GM23338 (cell line): Measurements from ENCODE around the gene BCAM.

ENCODE experiments used
- CREB1 ChIP-seq: fragments of 250-450 bp; sonication (Bioruptor Pico); IDR thresholded peaks from 2 replicates; pipeline ENCODE4 v1.5.0; 2020; ENCODE audit warnings: low read depth, mild to moderate bottlenecking, moderate library complexity
- CTCF ChIP-seq, 2 experiments: fragments of 200-600 bp in 1 of 2; sonication (generic) in 1 of 2; conservative IDR thresholded peaks; 2 replicates each; pipeline versions ENCODE4 v1.5.1 to v1.6.1; 2016 to 2017; ENCODE audit warnings: antibody characterized with exemption in 2 of 2, low read depth in 2 of 2, mild to moderate bottlenecking in 2 of 2, moderate library complexity in 1 of 2
- EZH2 ChIP-seq: fragments of 200-600 bp; sonication (generic); IDR thresholded peaks from one replicate; pipeline ENCODE4 v1.8.0; 2017; ENCODE audit warnings: antibody characterized with exemption, mild to moderate bottlenecking, low read depth; ENCODE audit not compliant: unreplicated experiment
- EZH2phosphoT487 ChIP-seq: fragments of 200-600 bp; sonication (generic); IDR thresholded peaks from one replicate; pipeline ENCODE4 v1.8.1; 2018; ENCODE audit warnings: antibody characterized with exemption; ENCODE audit not compliant: unreplicated experiment
- JUNB ChIP-seq: IDR thresholded peaks from one replicate; pipeline ENCODE4 v1.6.1; 2016; ENCODE audit warnings: antibody characterized with exemption; ENCODE audit not compliant: unreplicated experiment
- POLR2AphosphoS5 ChIP-seq: IDR thresholded peaks from 2 replicates; pipeline ENCODE4 v1.6.1; 2016; ENCODE audit warnings: antibody characterized with exemption, low read depth
- REST ChIP-seq: IDR thresholded peaks from one replicate; pipeline ENCODE4 v1.6.1; 2018; ENCODE audit warnings: antibody characterized with exemption; ENCODE audit not compliant: unreplicated experiment
- ZNF331 ChIP-seq: fragments of 250-450 bp; sonication (Bioruptor Pico); IDR thresholded peaks from 2 replicates; pipeline ENCODE4 v1.5.0; 2020; ENCODE audit warnings: low read depth, mild to moderate bottlenecking, moderate library complexity

- TF ChIP-seq CTCF (conservative IDR thresholded peaks at IDR 0.05; ENCODE audit: low read depth in 2 of 2) (no peak), EZH2 (no peak), JUNB (no peak), REST (no peak), ZNF331 (CRISPR knock-in tag) (no peak), POLR2AphosphoS5 (no peak), EZH2phosphoT487 (no peak), CREB1 (no peak)
Measured at GRCh38 chr19:44851427-44851826, 42.5 kb downstream of the BCAM start.
